Gastroesophageal sphincter (tissue), 4 donors: ENCODE data around the gene RNF181. TPM values are rescaled to one million over a fixed set of nuclear protein-coding genes. Genes with fewer than 3 reads are reported as not detected.

Source experiments
- ATAC-seq: fragments of 150-250 bp; one replicate; pipeline ENCODE4 v1.9.1; 2016; ENCODE audit warnings: mild to moderate bottlenecking, moderate library complexity
- H3K27ac ChIP-seq, 4 donors: fragments of 200-600 bp; sonication (generic) in 3 of 4; 1 replicate in 3 of 4; 2 replicates in 1 of 4; pipeline ENCODE4 v1.5.1; 2016 to 2019
- H3K27me3 ChIP-seq: fragments of 200-600 bp; sonication (generic); one replicate; pipeline ENCODE4 v1.5.1; 2019
- H3K36me3 ChIP-seq, 2 donors: fragments of 200-600 bp; sonication (generic); one replicate each; pipeline ENCODE4 v1.5.1; 2019; ENCODE audit warnings: control low read depth in 1 of 2
- H3K4me1 ChIP-seq, 3 donors: fragments of 200-600 bp; sonication (generic); 1 replicate in 2 of 3; 2 replicates in 1 of 3; pipeline ENCODE4 v1.5.1; 2016 to 2019; ENCODE audit warnings: control low read depth in 2 of 3
- H3K4me3 ChIP-seq, 2 donors: fragments of 200-600 bp; sonication (generic); one replicate each; pipeline ENCODE4 v1.5.1; 2019; ENCODE audit warnings: mild to moderate bottlenecking in 1 of 2, moderate library complexity in 1 of 2
- H3K9me3 ChIP-seq, 3 donors: fragments of 200-600 bp; sonication (generic); one replicate each; pipeline ENCODE4 v1.5.1; 2017 to 2019; ENCODE audit warnings: control low read depth in 2 of 3
- CTCF ChIP-seq, 4 experiments: fragments of 200-600 bp in 2 of 4; fragments of 450-650 bp in 2 of 4; sonication (generic) in 1 of 4; IDR thresholded peaks; one replicate each; pipeline ENCODE4 v1.5.1; 2017 to 2019; ENCODE audit warnings: antibody characterized with exemption in 4 of 4, mild to moderate bottlenecking in 2 of 4, moderate library complexity in 2 of 4
- EP300 ChIP-seq: sonication (generic); formaldehyde crosslinking; IDR thresholded peaks from one replicate; pipeline ENCODE4 v1.6.1; 2017; ENCODE audit warnings: antibody characterized with exemption, mild to moderate bottlenecking
- POLR2A ChIP-seq, 2 donors: fragments of 450-650 bp; IDR thresholded peaks; one replicate each; pipeline ENCODE4 v1.6.1; 2017; ENCODE audit warnings: antibody characterized with exemption in 2 of 2, mild to moderate bottlenecking in 2 of 2, moderate library complexity in 1 of 2
- POLR2AphosphoS5 ChIP-seq: sonication (generic); formaldehyde crosslinking; IDR thresholded peaks from one replicate; pipeline ENCODE4 v1.6.1; 2017; ENCODE audit warnings: antibody characterized with exemption
- WGBS, 2 donors: methylation state at CpG; one replicate each; pipeline ENCODE4 v1.1.5; 2018; ENCODE audit warnings: low coverage in 1 of 2; 5-methylcytosine and 5-hydroxymethylcytosine counted together
- total RNA-seq, 4 donors: library from RNA; depleted of rRNA; stranded (reverse); fragments of >200 nt; gene quantifications; one replicate each; pipeline ENCODE4 v1.1.0, GENCODE V29; 2016

RNF181 gene
- total RNA-seq, 4 donors from 2014 or later, result 113 to 174 (median 148) TPM

- no peak overlapping the region for H3K4me3 ChIP-seq
- 25 to 50% methylated on average over 1 to 4 of the region's 4 CpGs for WGBS, 2 donors
- peak overlapping the region in 3 of 4 donors; percentile 75 to 95 (median 89) for H3K27ac ChIP-seq
- no peak for TF ChIP-seq EP300
- no peak for TF ChIP-seq POLR2A (IDR thresholded peaks at IDR 0.05)
- no peak for TF ChIP-seq POLR2AphosphoS5
- TF ChIP-seq CTCF (IDR thresholded peaks at IDR 0.05), result no peak
- peaks cover 3 to 89% (median 43%) of the 10 kb centered on the region in 3 donors for H3K4me1 ChIP-seq
- no peaks in the 10 kb centered on the region for H3K27me3 ChIP-seq
- ATAC-seq, result no peak
- no peaks in the 10 kb centered on the region for H3K9me3 ChIP-seq
- peaks cover 0 to 43% of the 10 kb centered on the region in 2 donors for H3K36me3 ChIP-seq
Measured at GRCh38 chr2:85605406-85606115, 10.0 kb downstream of the RNF181 start.

GRCh38 chr2:85606116-85606455, 10.5 kb downstream of the RNF181 start:
- peaks cover 3 to 89% (median 42%) of the 10 kb centered on the region in 3 donors for H3K4me1 ChIP-seq
- H3K27ac ChIP-seq, result peak overlapping the region in 3 of 4 donors; percentile 75 to 95 (median 89)
- no peaks in the 10 kb centered on the region for H3K9me3 ChIP-seq
- peaks cover 0 to 37% of the 10 kb centered on the region in 2 donors for H3K36me3 ChIP-seq
- no peak for TF ChIP-seq POLR2AphosphoS5
- no peak for TF ChIP-seq POLR2A (IDR thresholded peaks at IDR 0.05)
- H3K4me3 ChIP-seq, result no peak overlapping the region
- ATAC-seq, result no peak
- no peaks in the 10 kb centered on the region for H3K27me3 ChIP-seq
- 66% methylated on average over 5 of the region's 7 CpGs; no CpG with 5 or more reads in 1 of the 2 donors for WGBS, 2 donors

- 57 to 76% methylated on average over 6 to 7 of the region's 9 CpGs for WGBS, 2 donors
- no peak for TF ChIP-seq POLR2AphosphoS5
- TF ChIP-seq POLR2A (IDR thresholded peaks at IDR 0.05), result no peak
- no peak for TF ChIP-seq EP300
- no peak for TF ChIP-seq CTCF (IDR thresholded peaks at IDR 0.05)
- H3K36me3 ChIP-seq, result peaks cover 0 to 37% of the 10 kb centered on the region in 2 donors
- H3K4me1 ChIP-seq, result peaks cover 3 to 86% (median 35%) of the 10 kb centered on the region in 3 donors
- no peaks in the 10 kb centered on the region for H3K27me3 ChIP-seq
- no peak overlapping the region for H3K4me3 ChIP-seq
- ATAC-seq, result no peak
- H3K9me3 ChIP-seq, result no peaks in the 10 kb centered on the region
- H3K27ac ChIP-seq, result peak overlapping the region in 3 of 4 donors; percentile 75 to 95 (median 89)
Measured at GRCh38 chr2:85607268-85608215, 12.0 kb downstream of the RNF181 start.

- Histone ChIP-seq H3K27ac (peak overlapping the region; percentile 48 to 88 (median 85)), H3K9me3 (no peaks in the 10 kb centered on the region), H3K36me3 (peaks cover 0 to 32% of the 10 kb centered on the region in 2 donors), H3K27me3 (no peaks in the 10 kb centered on the region), H3K4me3 (peak overlapping the region; percentile 74 to 90), H3K4me1 (peaks cover 0 to 63% (median 8%) of the 10 kb centered on the region in 3 donors)
- no peak for TF ChIP-seq POLR2AphosphoS5
- TF ChIP-seq CTCF (IDR thresholded peaks at IDR 0.05), result no peak
- no peak for TF ChIP-seq POLR2A (IDR thresholded peaks at IDR 0.05)
- no peak for TF ChIP-seq EP300
- WGBS, 2 donors, result 8 to 31% methylated on average over 3 to 13 of the region's 24 CpGs
- ATAC-seq, result no peak
Measured at GRCh38 chr2:85611217-85611704, 15.7 kb downstream of the RNF181 start.
